NCI-H510A treated with DMSO at 0.1 percent for 48 hours (cell line): ENCODE measurements around the gene TCN2.
"Not testable (repeated sequence)": the region's sequence is repeated elsewhere in the genome, so short reads cannot be mapped to it uniquely, and the experiment has no call there.

Experiments used
- DNase-seq: peaks from one replicate; lab custom pipeline; 2025; lab: John Stamatoyannopoulos, UW

The TCN2 gene

DNA sequence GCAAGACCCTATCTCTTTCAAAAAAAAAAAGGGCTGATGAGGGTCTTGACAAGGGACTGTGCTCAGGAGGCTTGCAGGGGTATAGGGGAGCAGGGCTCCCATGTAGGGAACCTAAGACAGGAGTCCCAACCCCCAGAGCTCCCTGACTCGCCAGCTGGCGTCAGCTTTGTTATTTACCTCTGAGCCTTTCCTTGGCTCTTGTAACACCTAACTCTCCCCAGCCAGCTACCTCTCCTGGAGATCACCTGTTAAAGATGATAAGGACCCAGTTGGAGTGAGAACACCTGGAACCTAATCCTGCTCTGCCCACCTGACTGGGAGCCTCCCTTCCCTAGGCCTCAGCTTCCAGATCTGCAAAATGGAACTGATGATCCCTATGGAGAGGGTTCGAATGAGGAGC, 41.9 kb downstream of the TCN2 start:
- no peak for DNase-seq

DNA sequence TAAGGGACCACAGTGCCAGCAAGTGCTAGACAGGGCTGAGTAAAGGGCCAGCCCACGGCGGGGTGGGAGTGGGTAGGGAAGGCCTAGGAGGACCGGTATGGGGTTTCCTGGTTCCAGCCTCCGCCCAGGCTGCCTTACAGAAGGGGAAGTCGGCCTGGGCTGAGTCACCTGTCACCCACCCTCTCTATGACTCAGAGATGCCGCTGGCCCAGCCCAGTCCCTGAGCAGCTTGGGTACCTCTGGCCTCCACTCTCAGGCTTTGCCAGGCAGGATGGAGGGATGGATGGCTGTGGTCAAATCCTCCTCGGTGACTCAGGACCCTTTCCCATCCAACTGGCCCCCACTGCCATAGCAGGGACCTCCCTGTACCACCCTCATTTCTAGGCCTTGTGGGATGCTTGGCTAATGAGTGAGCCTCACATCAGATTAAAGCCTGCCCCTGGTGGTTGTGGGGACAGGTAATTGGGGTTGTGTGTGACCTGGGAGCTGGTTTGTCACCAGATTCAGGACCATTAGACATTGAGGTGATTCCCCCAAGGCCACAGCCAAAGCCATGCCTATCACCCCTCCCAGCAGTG, 42.5 kb downstream of the TCN2 start:
- DNase-seq = no peak

- DNase-seq = no peak
Measured at GRCh38 chr22:30650508-30651116, 43.6 kb downstream of the TCN2 start.

DNA sequence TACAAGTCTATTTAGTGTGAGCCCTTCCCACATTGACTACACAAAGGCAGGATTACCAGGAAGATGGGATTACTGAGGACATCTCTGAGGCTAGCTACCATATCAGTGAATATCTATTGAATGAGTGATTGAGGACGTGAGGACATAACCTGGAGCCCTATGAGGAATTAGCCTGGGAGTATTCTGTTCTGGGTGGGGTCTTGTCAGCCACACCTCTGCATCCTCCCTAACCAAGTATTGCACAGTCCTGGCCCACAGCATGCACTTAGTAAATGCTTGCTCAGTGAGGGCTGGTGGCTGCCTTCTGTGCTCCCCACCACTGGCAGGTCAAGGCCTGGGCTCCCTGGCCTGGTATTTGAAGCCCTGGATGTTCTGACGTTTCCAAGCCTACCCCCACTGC, 45.9 kb downstream of the TCN2 start:
- no peak for DNase-seq

DNA sequence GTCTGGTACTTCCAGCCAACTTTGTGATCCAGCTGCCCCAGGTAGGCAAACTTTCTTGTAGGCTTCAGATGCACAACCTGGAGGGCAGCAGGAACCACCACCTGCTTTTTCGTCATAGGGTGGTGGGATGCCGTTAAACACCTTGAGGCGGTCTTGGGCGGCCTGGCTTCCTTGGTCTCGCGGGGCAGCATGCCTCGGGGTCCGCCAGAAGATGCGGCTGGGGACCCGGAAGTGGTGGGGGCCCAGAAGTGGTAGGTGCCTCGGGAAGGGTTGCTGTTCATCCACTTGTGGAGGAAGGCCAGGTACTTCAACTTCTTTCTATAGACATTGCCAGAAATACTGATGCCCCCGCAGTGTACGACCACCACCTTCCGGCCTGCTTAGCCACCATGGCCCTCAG, 47.4 kb downstream of the TCN2 start:
- no peak for DNase-seq

DNA sequence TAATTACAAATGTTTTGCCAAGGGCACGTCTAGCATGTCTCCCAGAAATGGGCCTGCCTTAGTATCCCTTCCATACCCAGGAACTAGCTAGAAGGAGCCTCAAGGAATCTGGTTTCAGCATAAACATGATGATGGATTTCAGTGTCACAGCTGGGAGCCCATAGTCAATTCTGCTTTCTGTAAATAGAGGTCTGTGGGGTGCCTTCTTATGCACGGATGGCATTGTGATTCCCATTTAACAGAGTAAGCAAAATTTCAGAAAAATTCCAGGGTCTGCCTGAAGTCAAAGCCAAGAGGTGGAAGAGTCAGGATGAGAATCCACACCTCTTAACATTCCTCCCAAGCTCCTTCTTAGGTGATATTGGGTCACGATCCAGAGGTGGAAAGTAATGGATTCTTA, 48.6 kb downstream of the TCN2 start:
- DNase-seq = no peak

DNA sequence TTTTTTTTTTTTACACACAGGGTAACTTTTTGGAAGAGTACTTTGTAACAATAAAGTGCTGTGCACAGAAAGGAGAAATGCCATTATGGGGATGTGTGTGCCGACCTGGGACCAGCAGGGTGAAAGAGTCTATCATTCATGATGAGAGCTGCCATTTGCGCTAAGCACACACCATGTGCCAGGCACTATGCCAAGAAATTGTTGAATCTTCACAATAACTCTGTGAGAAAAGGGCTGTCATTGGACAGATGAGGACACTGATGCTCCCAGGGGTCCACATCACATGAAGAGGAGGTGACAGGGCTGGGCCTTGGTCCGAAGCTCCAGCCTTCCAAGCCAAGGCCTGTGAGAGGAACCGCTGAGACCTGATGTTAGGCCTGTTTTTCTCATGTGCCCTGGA, 55.1 kb downstream of the TCN2 start:
- no peak for DNase-seq

- no peak for DNase-seq
Measured at GRCh38 chr22:30664798-30665197, 57.8 kb downstream of the TCN2 start.

DNA sequence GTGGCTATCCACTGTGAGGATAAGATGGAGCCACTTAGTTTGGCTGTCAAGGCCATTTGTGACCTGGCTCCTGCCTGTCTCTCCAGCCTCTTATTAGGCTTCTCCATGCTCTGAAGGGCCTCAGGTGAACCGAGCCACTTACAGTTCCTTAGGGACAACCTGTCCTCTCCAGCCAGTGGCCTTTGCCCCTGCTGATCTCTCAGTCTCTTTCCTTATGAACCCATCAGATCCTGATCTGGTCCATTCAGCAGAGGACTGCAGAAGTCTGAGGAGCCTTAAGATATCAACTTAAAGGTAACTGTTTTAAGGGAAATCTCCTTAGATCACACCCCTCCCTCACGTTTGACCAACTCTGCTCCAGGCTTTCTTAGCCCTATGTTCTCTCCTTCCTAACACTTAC, 58.3 kb downstream of the TCN2 start:
- DNase-seq = no peak

GRCh38 chr22:30665786-30666185, 58.8 kb downstream of the TCN2 start:
- DNase-seq = no peak

DNA sequence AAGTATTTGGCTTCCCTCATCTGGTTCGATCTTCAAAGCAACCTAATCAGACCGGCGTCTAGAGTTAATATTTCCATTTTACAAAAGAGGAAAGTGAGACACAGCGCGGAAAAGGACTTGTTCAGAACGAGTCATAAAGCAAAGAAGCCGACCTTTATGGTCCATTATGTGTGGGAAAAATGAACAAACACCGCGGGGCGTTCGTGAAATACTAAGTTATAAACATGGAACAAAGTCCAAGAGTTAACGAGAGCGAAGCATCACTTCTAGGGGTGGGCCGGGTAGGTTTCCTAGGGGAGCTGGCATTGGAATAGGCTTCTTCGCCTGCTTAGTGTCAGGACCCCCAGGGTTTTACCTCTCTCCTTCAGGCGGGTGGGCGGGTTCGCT, 60.1 kb downstream of the TCN2 start:
- no peak for DNase-seq

- peak; percentile 85 for DNase-seq
Measured at GRCh38 chr22:30667494-30668385, 60.8 kb downstream of the TCN2 start, which contains the start of gene DUSP18. TSS of gene DUSP18 (minus strand) at chr22:30667875. CDS start at chr22:30664003, 3,872 bp downstream.

DNA sequence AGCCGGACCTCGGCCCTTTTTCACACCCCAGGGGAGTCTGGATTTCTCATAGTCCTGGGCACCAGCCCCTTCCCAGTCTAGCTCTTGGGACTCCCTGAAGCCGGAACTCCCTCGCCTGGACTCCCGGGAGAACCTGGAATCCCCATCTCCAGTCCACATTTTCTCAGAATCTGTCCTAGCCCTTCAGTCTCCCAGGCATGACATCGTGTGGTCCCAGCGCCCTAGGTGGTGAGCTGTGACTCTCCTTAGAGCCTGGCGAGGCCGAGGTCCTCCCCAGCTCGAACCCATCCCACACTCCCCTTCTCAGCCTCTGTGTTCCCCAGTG, 61.4 kb downstream of the TCN2 start:
- no peak for DNase-seq

- no peak for DNase-seq
Measured at GRCh38 chr22:30671071-30671470, 64.1 kb downstream of the TCN2 start.

GRCh38 chr22:30673136-30673535, 66.2 kb downstream of the TCN2 start:
- DNase-seq = no peak

DNA sequence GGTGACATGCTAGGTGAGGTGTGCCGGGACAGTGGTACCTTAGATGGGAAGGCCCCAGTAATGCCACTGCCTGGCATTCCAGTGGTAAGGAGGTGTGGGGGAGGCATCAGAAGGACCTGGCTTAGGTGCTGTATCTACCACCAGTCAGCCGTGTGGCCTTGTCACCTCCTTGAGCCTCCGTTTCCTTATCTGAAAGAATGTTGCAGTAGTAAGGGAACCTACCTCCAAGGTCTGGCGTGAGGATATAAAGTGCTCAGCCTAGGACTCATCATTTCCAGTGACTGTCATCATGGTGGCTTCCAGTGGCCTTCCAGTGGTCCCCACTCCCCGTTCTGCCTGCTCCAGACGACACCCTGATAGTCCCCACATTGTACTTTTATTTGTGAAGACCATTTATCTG, 67.5 kb downstream of the TCN2 start:
- no peak for DNase-seq

GRCh38 chr22:30675436-30675835, 68.5 kb downstream of the TCN2 start:
- no peak for DNase-seq

DNA sequence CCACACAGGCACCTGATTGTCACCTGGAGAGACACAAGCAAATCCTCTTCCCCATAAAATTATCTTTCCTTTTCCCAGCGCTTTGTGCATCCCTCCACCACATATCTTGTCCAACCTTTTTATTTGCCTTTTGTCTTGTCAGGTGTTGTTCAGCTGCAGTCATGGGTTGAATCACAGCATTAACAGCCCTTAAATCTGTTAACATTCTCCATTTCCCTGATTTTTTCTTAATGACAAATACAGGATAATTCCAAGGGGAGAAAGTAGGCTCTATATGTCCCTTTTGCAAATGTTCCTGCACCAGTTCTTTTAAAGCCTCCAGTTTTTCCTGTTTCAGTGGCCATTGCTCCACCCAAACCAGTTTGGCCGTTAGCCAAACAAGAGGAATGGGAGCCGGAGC, 69.6 kb downstream of the TCN2 start:
- DNase-seq = not testable (repeated sequence)
